HEK293T (cell line): ENCODE data around the gene PRSS57.

ENCODE experiments used
- ARNT ChIP-seq: fragments of 450-650 bp; IDR thresholded peaks from 2 replicates; pipeline ENCODE4 v1.6.1; 2017; ENCODE audit warnings: mild to moderate bottlenecking
- ELF4 ChIP-seq: fragments of 450-650 bp; IDR thresholded peaks from 2 replicates; pipeline ENCODE4 v1.6.1; 2017; ENCODE audit warnings: antibody characterized with exemption
- FOXM1 ChIP-seq: fragments of 450-650 bp; IDR thresholded peaks from 2 replicates; pipeline ENCODE4 v1.6.1; 2017; ENCODE audit warnings: mild to moderate bottlenecking, borderline replicate concordance
- PKNOX1 ChIP-seq: fragments of 450-650 bp; IDR thresholded peaks from 2 replicates; pipeline ENCODE4 v1.6.1; 2016
- SUZ12 ChIP-seq: fragments of 450-650 bp; IDR thresholded peaks from 2 replicates; pipeline ENCODE4 v1.6.1; 2016; ENCODE audit warnings: mild to moderate bottlenecking
- TARDBP ChIP-seq: fragments of 450-650 bp; IDR thresholded peaks from 2 replicates; pipeline ENCODE4 v1.6.1; 2016

DNA sequence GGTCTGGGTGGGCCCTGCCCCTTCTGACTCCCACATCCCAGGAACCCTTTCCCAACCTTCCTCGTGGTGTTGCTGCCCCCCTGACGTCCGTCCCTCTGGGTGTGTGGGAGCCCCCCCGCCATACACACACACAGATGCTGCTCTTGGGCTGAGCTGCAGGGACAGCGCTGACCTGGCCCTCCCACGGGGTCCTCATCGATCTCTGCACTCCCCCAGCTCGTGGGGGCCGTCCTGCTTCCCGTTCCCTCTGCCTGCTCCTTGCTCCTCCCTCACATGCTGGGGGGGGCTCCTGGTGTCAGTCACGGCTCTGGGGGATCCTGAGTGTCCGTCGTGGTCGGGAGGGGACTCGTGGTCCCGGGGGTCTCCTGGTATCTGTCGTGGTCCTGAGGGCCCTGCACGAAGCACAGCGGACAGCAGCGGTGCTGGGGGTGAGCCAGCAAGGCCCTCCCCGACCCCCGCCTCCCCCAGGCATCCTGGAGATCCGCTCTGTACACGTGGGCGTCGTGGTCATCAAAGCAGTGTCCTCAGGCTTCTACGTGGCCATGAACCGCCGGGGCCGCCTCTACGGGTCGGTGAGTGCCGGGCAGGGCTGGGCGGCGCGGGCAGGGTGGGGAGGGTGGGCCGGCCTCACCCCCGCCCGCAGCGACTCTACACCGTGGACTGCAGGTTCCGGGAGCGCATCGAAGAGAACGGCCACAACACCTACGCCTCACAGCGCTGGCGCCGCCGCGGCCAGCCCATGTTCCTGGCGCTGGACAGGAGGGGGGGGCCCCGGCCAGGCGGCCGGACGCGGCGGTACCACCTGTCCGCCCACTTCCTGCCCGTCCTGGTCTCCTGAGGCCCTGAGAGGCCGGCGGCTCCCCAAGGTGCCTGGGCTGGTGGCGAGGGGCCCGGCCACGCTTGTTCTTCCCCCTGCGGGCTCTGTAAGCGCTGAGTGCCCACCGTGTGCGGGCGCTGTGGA lies 52.2 kb downstream of the PRSS57 start:
- TF ChIP-seq PKNOX1 (no peak), ELF4 (no peak), FOXM1 (no peak), ARNT (no peak), TARDBP (no peak), SUZ12 (no peak)
